DMS79 treated with DMSO at 0.1 percent for 48 hours (cell line): ENCODE data around the gene NUPR1.
A peak's percentile ranks its signal among the peaks of the same experiment; 100 is the strongest.
"Not testable (repeated sequence)": the region's sequence is repeated elsewhere in the genome, so short reads cannot be mapped to it uniquely, and the experiment has no call there.

Experiments used
- DNase-seq: peaks from one replicate; lab custom pipeline; 2025; lab: John Stamatoyannopoulos, UW

NUPR1 gene

DNA sequence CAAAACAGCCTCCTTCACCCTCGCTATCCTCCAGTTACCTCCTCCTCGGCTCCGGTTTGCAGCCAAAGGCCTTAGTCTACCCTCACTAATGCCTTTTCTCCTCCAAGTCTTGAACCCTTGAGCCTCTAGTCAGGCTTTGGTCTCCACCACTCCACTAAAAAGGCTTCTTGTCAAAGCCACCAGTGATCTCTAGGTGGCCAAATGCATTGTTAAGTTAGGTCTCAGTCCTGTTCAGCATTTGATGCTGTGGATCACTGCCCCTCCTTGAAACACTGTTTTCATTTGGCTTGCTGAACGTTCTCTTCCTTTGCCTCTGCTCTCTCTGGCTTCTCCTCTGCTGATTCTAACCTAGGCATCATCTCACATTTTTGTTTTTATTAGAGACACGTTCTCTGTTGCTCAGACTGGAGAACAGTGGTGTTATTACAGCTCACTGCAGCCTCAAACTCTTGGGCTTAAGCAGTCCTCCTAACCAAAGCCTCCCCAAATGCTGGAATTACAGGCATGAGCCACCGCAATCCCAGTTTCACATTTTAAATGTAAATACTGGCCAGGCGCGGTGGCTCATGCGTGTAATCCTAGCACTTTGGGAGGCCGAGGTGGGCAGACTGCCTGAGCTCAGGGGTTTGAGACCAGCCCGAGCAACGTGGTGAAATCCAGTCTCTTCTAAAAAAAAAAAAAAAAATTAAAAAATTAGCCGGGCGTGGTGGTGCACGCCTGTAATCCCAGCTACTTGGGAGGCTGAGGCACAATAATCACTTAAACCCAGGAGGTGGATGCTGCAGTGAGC is 16.1 kb upstream of the NUPR1 start:
- no peak for DNase-seq

DNA sequence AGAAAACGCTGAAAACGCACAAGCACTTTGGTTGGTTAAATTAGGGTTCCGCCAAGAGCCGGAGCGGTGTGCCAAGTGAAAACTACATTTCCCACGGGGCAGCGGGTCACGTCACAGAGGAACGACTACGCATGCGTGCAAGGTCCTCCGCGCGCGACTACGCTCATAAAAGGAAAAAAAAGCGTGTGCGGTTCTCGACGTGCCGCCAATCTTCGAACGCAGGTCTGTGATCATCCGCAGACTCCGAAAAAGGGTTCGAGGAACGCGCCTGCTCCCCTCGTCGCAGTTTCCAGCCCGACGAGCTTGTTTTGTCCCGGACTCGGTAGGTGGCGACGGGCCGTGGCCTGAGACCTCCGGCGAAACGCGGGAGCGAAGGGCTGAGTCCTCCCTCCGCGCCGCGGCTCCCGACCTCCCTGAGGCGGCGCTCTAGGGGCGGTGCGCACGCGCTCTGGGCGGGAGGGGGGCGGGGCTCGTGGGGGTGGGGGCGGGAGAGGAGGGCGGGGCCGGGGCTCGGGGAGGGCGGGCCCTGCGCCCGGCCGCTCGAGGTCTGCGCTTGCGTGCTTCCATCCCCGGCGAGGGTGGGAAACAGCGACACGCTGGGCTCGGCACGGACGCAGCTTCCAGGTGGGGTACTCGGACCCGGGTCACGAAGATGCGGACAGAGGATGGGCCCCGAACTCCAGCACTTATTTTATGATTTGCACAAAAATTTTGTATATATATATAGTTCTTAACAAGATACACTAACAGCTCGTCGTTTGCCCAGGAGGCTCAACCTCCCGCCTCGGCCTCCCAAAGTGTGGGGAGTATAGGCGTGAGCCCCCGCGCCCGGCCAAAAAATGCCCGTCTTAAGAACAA is 15.2 kb upstream of the NUPR1 start, which contains the start of gene SGF29:
SGF29 (plus strand) TSS at position 145 of the 858 bp plus-strand sequence. CDS start 27,150 bp downstream, outside the sequence.
- peak; percentile 91 for DNase-seq

DNA sequence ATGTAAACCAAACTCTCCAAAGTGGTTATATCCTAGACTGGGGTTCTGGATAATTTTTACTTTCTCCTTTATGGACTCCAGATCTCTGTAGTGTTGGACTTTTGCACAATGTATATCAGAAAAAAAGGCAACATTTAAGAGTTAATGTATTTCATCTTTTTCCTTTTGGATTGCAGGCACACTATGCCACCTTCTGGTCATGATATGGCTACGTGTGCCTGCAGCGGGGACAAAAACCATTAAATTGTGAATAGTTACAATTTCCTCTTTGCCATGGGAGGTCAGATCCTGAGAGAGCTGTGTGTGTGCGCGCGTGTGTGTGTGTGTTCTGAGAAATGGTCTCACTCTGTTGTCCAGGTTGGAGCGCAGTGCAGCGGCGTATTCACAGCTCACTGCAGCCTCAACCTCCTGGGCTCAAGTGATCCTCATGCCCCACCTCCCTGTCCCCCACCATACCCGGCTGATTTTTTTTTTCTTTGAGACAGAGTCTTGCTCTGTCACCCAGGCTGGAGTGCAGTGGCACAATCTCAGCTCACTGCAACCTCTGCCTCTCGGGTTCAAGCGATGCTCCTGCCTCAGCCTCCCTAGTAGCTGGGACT is 10.6 kb upstream of the NUPR1 start:
- peak; percentile 4 for DNase-seq

DNA sequence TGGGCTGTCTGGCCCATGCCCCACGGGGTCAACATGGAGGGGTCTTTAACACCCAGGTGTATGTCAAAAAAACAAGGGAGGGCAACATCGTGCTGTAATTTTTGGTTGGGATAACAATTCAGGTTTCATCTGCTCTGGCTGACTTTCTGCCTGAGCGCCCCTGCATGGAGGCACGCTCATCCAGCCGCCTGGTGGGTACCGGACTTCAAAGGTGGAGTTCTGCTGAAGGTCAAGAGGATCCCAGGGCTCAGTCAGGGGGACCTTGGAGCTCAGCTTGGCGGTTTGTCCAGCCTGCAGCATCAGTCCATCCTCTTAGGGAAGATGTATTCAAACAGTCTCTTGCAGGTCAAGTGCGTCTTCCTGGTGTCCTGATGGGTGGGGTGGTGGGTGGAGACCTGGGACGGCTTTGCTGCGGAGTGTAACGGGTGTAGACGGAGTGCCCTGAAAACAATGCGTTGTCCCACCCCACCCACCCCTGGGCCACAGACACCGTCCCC is 9.6 kb upstream of the NUPR1 start:
- DNase-seq: no peak

DNA sequence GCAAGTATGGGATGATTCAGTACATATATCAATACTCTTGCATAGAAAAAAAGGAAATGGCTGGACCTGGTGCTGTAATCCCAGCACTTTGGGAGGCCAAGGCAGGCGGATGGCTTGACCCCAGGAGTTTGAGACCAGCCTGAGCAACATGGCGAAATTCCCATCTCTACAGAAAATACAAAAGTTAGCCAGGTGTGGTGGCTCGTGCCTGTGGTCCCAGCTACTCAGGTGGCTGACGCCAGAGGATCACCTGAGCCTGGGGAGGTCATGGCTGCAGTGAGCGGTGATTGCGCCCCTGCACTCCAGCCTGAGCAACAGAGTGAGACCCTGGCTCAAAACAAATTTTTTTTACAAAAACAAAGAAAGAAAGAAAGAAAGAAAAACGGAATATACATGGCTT is 7.9 kb upstream of the NUPR1 start:
- DNase-seq: no peak

DNA sequence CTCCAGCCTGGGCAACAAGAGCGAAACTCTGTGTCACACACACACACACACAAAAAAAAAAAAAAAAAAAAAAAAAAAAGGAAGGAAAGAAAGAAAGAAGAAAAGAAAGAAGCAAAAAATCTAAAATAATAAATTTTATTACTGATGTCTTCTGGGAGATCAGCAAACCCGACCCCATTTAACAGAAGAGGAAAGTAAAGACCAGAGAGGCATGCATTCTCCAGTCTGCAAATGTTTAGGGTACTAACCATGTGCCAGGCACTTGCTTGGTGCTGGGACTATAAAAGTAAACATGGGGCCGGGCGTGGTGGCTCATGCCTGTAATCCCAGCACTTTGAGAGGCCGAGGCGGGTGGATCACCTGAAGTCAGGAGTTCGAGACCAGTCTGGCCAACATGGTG is 7.2 kb upstream of the NUPR1 start:
- DNase-seq: not testable (repeated sequence)

DNA sequence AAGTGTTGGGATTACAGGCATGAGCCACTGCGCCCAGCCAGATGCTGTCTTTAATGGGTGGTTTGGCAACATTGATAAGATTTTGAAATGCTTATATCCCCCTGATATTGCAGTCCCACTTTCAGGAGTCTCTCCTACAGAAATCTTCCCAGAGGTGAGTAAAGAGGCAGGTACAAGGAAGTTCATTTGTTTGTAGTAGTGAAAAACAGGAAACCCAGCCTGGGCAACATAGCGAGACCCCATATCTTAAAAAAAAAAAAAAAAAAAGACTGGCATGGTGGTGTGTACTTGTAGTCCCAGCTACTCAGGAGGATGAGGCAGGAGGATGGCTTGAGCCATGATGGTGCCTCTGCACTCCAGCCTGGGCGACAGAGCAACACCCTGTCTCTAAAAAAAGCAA is 6.2 kb upstream of the NUPR1 start:
- DNase-seq: no peak

DNA sequence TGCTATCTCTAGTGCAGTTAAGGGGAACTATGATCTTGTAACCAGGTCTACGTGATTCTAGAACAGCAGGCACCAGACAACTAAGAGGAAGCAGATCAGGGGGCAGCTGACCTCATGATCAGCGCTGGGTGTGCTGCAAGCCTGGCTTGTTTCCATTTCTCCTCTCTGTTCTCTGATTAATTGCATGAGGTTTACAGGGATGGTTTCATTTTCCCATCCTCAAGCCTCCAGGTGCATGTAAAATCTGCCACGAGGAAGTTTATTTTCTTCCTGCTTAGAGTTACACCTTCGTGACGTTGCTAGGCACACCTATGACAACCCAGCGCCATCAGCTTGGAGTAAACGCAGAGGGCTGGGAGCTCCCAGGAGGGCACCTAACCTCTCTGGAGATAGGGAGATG is 4.3 kb upstream of the NUPR1 start:
- peak; percentile 73 for DNase-seq

DNA sequence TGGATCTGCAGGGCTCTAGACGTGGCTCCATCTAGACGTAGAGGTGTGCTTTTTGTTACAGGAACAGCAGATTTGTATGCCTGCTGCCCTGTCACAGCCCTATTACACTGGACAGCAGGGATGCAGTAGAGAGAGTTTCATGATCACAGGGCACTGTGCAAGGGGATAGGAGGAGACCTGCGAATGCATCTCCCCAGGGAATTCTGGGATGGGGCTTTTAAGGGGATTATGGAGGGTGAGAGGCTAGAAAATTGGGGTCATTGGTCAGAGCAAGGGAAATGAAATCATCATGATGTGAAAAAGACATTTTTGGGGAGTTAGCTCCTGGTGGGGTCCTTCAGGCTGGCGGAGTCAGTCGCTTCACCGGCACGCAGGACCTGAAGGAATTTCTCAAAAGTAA is 3.9 kb upstream of the NUPR1 start:
- no peak for DNase-seq

DNA sequence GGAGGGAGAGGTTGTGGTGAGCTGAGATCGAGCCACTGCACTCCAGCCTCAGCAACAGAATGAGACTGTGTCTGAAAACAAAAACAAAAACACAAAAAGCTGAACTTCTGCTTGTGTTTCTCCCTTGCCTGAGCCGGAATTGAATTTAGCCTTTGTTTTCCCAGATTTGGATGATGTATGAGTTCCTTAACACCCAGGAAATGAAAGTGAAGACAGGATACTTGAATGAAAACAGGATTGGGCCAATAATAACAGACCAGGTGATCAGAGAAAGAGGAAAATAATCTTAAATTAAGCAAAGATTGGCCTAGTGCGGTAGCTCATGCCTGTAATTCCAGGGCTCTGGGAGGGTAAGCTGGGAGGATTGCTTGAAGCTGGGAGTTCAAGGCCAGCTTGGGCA is 1.6 kb upstream of the NUPR1 start:
- no peak for DNase-seq

DNA sequence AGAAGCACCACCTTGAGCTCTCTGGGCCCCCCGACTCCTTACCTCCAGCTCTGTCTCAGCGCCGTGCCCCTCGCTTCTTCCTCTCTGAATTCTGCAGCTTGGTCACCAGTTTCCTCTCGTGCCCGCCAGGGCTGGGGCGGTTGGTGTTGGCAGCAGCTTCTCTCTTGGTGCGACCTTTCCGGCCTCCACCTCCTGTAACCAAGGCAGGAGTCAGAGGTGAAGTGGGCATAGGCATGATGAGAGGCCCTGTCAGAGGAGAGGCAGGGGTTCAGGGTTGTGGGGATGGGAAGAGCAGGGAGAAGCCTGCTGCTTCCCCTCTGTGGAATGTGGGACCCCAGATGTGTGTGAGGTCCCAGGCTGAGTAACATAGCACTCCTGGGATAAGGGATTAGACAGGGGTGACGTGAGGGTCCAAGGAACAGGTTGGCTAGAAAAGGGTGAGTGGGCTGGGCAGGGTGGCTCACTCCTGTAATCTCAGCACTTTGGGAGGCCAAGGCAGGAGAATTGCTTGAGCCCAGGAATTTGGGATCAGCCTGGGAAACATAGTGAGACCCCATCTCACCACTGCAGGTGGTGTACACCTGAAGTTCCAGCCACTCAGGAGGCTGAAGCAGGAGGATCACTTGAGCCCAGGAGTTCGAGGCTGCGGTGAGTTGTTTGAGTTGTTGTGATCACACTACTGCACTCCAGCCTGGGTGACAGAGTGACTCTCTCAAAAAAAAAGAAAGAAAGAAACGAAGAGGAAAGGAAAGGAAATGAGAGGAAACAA is 626 bp downstream of the NUPR1 start:
- no peak for DNase-seq

DNA sequence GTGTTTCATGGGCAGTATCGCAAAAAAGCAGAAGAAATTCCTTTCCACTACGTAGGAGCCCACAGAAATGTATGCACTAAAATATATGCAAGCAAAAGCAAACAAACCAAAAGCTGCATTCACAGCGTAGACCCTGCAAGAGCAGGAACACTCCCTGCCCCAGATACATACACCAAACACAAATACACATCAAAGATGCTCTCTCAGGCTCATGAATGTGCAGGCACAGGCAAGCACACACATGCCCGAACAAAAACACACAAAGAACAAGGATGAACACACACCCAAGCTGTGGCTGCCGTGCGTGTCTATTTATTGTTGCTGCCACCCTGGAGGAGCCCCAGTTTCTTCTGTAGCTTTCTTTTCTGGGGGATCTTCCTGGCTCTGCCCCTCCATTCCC is 1.7 kb downstream of the NUPR1 start:
- no peak for DNase-seq

DNA sequence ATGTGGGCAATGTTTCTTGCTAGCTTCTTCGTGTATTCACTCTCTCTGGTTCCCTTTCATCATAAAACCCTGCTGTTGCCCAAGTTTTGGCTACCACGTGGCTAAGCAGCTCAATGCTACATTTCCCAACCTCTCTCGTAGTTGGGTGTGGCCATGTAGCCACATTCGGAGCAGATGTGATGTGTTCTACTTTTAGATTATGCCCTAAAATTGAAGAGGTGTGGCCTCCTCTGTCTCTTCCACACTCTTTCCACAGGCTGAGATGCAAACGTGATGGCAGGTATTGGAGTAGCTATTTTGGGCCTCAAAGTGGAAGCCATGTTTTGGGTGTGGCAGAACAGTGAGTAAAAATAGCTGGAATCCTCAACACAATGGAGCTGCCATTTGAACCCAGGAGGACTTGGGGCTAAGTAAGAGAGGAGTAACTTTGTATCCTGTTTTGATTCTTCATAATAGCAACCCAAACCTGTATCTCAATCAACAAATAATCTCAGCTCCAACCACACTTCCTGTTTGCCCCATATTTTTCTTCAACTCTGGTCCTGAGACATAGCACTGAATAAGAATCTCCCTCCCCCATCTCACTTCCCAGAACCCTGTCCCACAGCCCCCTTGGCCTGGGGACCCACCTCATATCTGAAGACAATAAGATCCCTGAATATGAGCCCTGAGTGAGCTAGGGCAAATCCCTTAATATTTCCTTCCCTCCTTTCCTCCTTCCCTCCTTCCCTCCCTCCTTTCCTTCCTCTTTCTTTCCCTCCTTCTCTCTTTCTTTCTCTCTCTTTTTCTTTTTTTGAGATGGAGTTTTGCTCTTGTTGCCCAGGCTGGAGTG is 4.0 kb downstream of the NUPR1 start:
- DNase-seq: no peak

DNA sequence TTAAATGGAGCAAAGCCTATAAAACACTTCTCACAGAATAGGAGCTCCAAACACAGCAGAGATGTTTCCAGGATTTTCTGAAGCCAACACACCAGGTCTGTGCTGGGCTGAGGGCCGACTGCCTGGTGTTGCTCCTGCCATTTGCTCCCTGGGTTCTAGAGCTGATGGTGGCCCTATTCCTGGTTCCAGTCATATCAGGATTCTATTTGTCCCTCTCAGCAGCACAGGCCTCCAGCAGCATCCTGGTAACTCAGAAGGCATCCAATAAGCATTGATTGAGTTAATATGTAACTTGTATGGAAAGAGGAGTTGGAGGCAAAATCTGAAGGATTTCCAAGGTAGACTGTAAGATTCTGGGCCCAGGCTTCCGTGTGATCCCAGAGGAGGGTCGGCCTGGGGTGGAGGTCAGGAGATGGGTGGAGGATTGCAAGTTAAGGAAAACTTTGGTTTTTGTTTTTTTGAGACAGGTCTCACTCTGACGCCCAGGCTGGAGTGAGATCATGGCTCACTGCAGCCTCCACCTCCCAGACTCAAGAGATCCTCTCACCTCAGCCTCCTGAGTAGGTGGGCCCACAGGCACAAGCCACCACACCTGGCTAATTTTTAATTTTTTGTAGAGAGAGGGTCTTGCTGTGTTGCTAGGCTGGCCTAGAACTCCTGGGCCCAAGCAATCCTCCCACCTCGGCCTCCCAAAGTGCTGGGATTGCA is 5.7 kb downstream of the NUPR1 start:
- no peak for DNase-seq

DNA sequence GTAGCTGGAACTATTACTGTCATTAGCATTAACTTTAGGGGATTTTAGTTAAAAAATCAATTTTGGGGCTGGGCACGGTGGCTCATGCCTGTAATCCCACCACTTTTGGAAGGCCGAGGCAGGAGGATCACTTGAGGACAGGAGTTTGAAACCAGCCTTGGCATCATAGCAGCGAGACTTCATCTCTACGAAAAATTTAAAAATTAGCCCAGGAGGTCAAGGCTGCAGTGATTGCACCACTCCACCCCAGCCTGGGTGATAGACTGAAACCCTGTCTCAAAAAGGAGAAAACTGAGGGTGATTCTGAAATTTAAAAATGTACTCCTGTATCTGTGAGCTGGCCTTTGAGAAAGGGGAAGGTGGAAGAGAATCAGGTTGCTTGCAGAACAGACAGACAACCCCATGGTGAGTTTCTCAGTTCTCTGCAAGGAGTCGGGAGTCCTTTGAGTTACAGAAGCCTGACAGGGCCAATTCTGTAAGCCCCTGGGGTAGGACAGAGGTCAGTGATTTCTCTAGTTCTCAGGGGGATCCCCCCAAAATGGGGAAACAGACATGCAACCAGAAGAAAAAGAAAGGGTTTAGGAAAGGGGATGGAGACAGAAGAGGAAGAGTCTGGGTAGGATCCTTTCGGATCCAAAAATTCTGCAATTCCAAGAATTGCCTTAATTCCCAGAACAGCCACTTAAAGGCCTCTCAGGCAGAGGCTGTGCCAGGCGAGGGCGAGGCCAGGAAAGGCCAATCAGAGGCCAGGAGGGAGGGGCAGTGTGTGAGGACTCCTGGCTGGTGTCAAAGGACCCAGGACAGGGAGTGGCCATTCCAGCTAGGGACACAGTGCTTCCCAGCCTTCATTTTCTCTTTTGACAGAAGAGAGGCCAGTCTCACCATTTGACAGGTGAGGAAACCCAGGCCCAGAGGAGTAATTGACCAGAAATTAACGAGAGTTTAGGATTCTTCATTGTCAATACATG is 6.7 kb downstream of the NUPR1 start:
- DNase-seq: no peak

DNA sequence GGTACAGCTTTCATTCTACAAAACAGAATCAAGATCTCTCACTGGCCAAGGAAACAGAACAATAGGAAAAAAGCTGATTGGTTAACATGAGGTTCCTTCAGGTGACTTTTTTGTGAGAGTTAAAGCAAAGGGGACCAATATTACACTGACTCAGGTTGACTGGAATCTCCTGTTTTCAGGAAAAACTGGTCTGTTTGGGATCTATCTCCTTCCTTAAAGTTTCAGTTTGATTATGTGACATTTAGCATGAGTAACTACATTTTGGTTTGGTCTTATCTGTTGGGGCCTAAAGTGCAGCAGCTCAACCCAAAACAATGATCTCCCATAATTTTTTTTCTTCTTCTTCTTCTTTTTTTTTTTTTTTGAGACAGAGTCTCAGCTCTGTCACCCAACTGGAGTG is 9.7 kb downstream of the NUPR1 start:
- DNase-seq: no peak

DNA sequence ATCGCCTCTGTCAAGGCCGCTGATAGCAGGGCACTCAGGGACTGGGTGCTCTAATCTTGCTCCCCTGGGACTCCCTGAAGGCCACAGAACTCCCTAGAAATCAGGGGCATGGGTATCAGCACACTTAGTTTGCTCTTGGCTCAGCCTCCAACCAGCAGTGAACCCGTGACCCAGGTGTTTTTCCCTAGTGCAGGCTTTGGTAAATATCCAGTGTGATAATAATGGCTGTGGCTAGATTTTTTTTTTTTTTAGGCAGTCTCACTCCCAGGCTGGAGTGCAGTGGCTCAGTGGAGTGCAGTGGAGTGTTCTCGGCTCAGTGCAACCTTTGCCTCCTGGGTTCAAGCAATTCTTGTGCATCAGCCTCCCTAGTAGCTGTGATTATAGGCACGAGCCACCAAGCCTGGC is 10.3 kb downstream of the NUPR1 start:
- DNase-seq: peak; percentile 6

DNA sequence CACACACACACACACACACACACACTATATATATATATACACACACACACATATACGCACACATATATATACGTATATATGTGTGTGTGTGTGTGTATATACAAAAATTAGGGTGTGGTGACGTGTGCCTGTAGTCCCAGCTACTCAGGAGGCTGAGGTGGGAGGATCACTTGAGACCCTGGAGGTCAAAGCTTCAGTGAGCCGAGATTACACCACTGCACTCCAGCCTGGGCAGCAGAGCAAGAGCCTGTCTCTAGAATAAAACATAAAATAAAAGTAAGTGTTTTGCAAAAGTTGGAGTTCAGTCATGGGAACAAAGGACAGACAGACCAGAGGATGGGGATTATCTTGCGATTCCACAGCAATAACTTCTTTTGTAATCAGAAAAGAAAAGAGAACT is 10.8 kb downstream of the NUPR1 start:
- DNase-seq: no peak
